ENCODE measurements around the gene HEATR5B. TPM values are rescaled to one million over a fixed set of nuclear protein-coding genes. Genes with fewer than 3 reads are reported as not detected.
A peak's percentile ranks its signal among the peaks of the same experiment; 100 is the strongest.

Gene HEATR5B
- total and polyA plus RNA-seq, 2 experiments from 2014 or later, result 5.5 to 12.1 TPM

- H3K9me3 ChIP-seq (ENCODE audit: low read depth), result no peaks in the 10 kb centered on the region
- H3K4me1 ChIP-seq (ENCODE audit: low read depth), result no peaks in the 10 kb centered on the region
- H3K27ac ChIP-seq, result no peak overlapping the region
- no peak overlapping the region for H3K4me3 ChIP-seq
- TF ChIP-seq CTCF (IDR thresholded peaks at IDR 0.05; ENCODE audit: low read depth, low read length), result no peak
- DNase-seq (ENCODE audit: low read depth in 1 of 2, low spot score in 1 of 2), result no peak
- no peaks in the 10 kb centered on the region for H3K27me3 ChIP-seq
- H3K36me3 ChIP-seq, result peaks cover 50% of the 10 kb centered on the region
Measured at GRCh38 chr2:37052600-37053332, 31.4 kb downstream of the HEATR5B start.

- Histone ChIP-seq H3K27ac (no peak overlapping the region), H3K36me3 (peaks cover 9% of the 10 kb centered on the region), H3K4me3 (no peak overlapping the region), H3K4me1 (ENCODE audit: low read depth) (no peaks in the 10 kb centered on the region), H3K27me3 (no peaks in the 10 kb centered on the region), H3K9me3 (ENCODE audit: low read depth) (no peaks in the 10 kb centered on the region)
- no peak for TF ChIP-seq CTCF (IDR thresholded peaks at IDR 0.05; ENCODE audit: low read depth, low read length)
- no peak for DNase-seq (ENCODE audit: low read depth in 1 of 2, low spot score in 1 of 2)
Measured at GRCh38 chr2:37039580-37039979, 44.6 kb downstream of the HEATR5B start.

DNA sequence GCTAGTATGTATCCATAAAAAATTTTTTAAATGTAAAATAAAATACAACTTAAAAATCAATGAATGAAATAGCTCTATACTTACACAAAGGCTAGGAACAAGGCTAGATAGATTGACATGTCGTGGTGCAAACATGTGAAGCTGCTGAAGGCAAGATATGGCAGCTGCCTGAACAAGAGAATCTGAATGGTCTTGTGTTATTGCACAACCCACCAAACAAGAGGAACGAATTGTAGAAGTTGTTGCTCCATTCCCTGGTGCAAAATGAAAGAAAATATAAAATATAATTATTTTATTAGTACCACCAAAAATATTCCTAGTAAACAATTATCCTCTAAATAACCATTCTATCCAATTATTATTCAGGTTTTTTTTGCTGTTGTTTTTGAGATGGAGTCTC, 46.4 kb downstream of the HEATR5B start:
- Histone ChIP-seq H3K4me3 (no peak overlapping the region), H3K27ac (no peak overlapping the region), H3K9me3 (ENCODE audit: low read depth) (no peaks in the 10 kb centered on the region), H3K36me3 (peaks cover 9% of the 10 kb centered on the region), H3K4me1 (ENCODE audit: low read depth) (no peaks in the 10 kb centered on the region), H3K27me3 (no peaks in the 10 kb centered on the region)
- no peak for TF ChIP-seq CTCF (IDR thresholded peaks at IDR 0.05; ENCODE audit: low read depth, low read length)
- no peak for DNase-seq (ENCODE audit: low read depth in 1 of 2, low spot score in 1 of 2)

- Histone ChIP-seq H3K27ac (no peak overlapping the region), H3K36me3 (peaks cover 14% of the 10 kb centered on the region)
- TF ChIP-seq CTCF (IDR thresholded peaks at IDR 0.05; ENCODE audit: low read depth, low read length), result no peak
Measured at GRCh38 chr2:37029758-37030157, 54.4 kb downstream of the HEATR5B start.

GRCh38 chr2:37026050-37026449, 58.1 kb downstream of the HEATR5B start:
- no peaks in the 10 kb centered on the region for H3K9me3 ChIP-seq (ENCODE audit: low read depth)
- H3K27me3 ChIP-seq, result no peaks in the 10 kb centered on the region
- H3K4me3 ChIP-seq, result no peak overlapping the region
- peaks cover 10% of the 10 kb centered on the region for H3K4me1 ChIP-seq (ENCODE audit: low read depth)
- H3K36me3 ChIP-seq, result peaks cover 10% of the 10 kb centered on the region
- TF ChIP-seq CTCF (IDR thresholded peaks at IDR 0.05; ENCODE audit: low read depth, low read length), result peak; percentile 22
- H3K27ac ChIP-seq, result no peak overlapping the region
- DNase-seq (ENCODE audit: low read depth in 1 of 2, low spot score in 1 of 2), result peak in 1 of 2 donors; percentile 15

More at GRCh38 chr2:37029758-37030157, 54.4 kb downstream of the HEATR5B start:
- Histone ChIP-seq H3K27me3 (no peaks in the 10 kb centered on the region), H3K4me3 (no peak overlapping the region), H3K9me3 (ENCODE audit: low read depth) (no peaks in the 10 kb centered on the region), H3K4me1 (ENCODE audit: low read depth) (no peaks in the 10 kb centered on the region)
- no peak for DNase-seq (ENCODE audit: low read depth in 1 of 2, low spot score in 1 of 2)
